Upper lobe of left lung (tissue), 6 donors: ENCODE data around the gene NEXN. TPM values are rescaled to one million over a fixed set of nuclear protein-coding genes. Genes with fewer than 3 reads are reported as not detected.

Source experiments
- ATAC-seq, 2 donors: fragments of 200-7000 bp; cut with Tn5 transposase; one replicate each; pipeline ENCODE4 v1.9.1; 2022; ENCODE audit warnings: mild to moderate bottlenecking in 2 of 2, moderate library complexity in 2 of 2; ENCODE audit not compliant: low FRiP score in 2 of 2
- DNase-seq, 2 donors: peaks; one replicate each; pipeline ENCODE4 v3.0.0-alpha.2; 2019 to 2020
- H3K27ac ChIP-seq, 4 donors: fragments of 200-600 bp; sonication (generic); one replicate each; pipeline ENCODE4 v1.5.1; 2016 to 2019
- H3K27me3 ChIP-seq, 4 donors: fragments of 200-600 bp; sonication (generic); one replicate each; pipeline ENCODE4 v1.5.1; 2017 to 2019
- H3K36me3 ChIP-seq, 4 donors: fragments of 200-600 bp; sonication (generic); one replicate each; pipeline ENCODE4 v1.5.1; 2016 to 2019
- H3K4me1 ChIP-seq, 4 donors: fragments of 200-600 bp; sonication (generic); one replicate each; pipeline ENCODE4 v1.5.1; 2018 to 2019
- H3K4me3 ChIP-seq, 4 donors: fragments of 200-600 bp; sonication (generic); one replicate each; pipeline ENCODE4 v1.5.1; 2017 to 2019; ENCODE audit warnings: mild to moderate bottlenecking in 2 of 4, moderate library complexity in 1 of 4
- H3K9me3 ChIP-seq, 4 donors: fragments of 200-600 bp; sonication (generic); one replicate each; pipeline ENCODE4 v1.5.1; 2018 to 2019
- CTCF ChIP-seq, 6 experiments: fragments of 450-650 bp in 4 of 6; fragments of 200-600 bp in 2 of 6; sonication (generic) in 2 of 6; IDR thresholded peaks; one replicate each; pipeline ENCODE4 v1.5.1; 2016 to 2019; ENCODE audit warnings: antibody characterized with exemption in 6 of 6
- EP300 ChIP-seq, 4 donors: sonication (generic); formaldehyde crosslinking; IDR thresholded peaks; one replicate each; pipeline ENCODE4 v1.5.1; 2017; ENCODE audit warnings: antibody characterized with exemption in 4 of 4, control low read depth in 2 of 4
- POLR2A ChIP-seq, 4 donors: fragments of 450-650 bp; IDR thresholded peaks; one replicate each; pipeline ENCODE4 v1.5.1; 2016 to 2017; ENCODE audit warnings: antibody characterized with exemption in 4 of 4, mild to moderate bottlenecking in 2 of 4
- POLR2AphosphoS5 ChIP-seq, 2 donors: sonication (generic); formaldehyde crosslinking; IDR thresholded peaks; one replicate each; pipeline ENCODE4 v1.5.1; 2017; ENCODE audit warnings: antibody characterized with exemption in 2 of 2
- total RNA-seq, 6 donors: library from RNA; depleted of rRNA in 4 of 6; stranded (reverse); fragments of >200 nt in 4 of 6; gene quantifications; one replicate each; pipeline versions ENCODE4 v1.1.0 to v1.2.1, GENCODE V29; 2016 to 2021
- donor health status: DM: no; HTN: no; CAD: no; lungs with moderate emphysema.
- donor health status: DM: no; HTN: yes; CAD: no; lungs with severe emphysema.

NEXN gene
- total RNA-seq, 6 donors from 2014 or later: 13.0 to 60.8 (median 28.2) TPM

GRCh38 chr1:77991638-77992037 is 103.2 kb downstream of the NEXN start:
- no peaks in the 10 kb centered on the region for H3K9me3 ChIP-seq
- ATAC-seq (no peak), DNase-seq (no peak)
- TF ChIP-seq EP300 (IDR thresholded peaks at IDR 0.05) (no peak), POLR2A (IDR thresholded peaks at IDR 0.05) (no peak), CTCF (IDR thresholded peaks at IDR 0.05) (no peak), POLR2AphosphoS5 (IDR thresholded peaks at IDR 0.05) (no peak)
- no peaks in the 10 kb centered on the region for H3K4me1 ChIP-seq
- no peaks in the 10 kb centered on the region for H3K27me3 ChIP-seq
- H3K27ac ChIP-seq: no peak overlapping the region
- H3K36me3 ChIP-seq: peaks cover 0 to 10% (median 0%) of the 10 kb centered on the region in 4 donors
- no peak overlapping the region for H3K4me3 ChIP-seq

Other genes with a start within 250 kb of the NEXN start
- 100 to 1,000 TPM in 1 of 6 donors, 10 to 100 TPM in 5; 15.3 to 141 (median 41.9) TPM for gene ZZZ3, start 206.0 kb upstream of the NEXN start, total RNA-seq
- 100 to 1,000 TPM in 1 of 6 donors, 10 to 100 TPM in 5; 46.3 to 107 (median 58.7) TPM for gene USP33, start 128.8 kb upstream of the NEXN start, total RNA-seq
- gene MIGA1, start 109.0 kb upstream of the NEXN start, total RNA-seq: 10 to 100 TPM in 5 of 6 donors, 1 to 10 TPM in 1; 7.7 to 19.2 (median 13.5) TPM
- gene FUBP1, start 90.4 kb downstream of the NEXN start, total RNA-seq: 100 to 1,000 TPM in 2 of 6 donors, 10 to 100 TPM in 4; 75.6 to 161 (median 87.1) TPM
- 10 to 100 TPM; 20.0 to 49.5 (median 22.0) TPM for gene DNAJB4, start 116.3 kb downstream of the NEXN start, total RNA-seq
- 1 to 10 TPM in 5 of 6 donors, under 1 TPM in 1; 0.33 to 4.1 (median 1.8) TPM for gene GIPC2, start 157.3 kb downstream of the NEXN start, total RNA-seq